Kidney glomerular epithelial cell (primary cell): ENCODE measurements around the gene SCAMP5.
A peak's percentile ranks its signal among the peaks of the same experiment; 100 is the strongest.

Source experiments
- DNase-seq: peaks from one replicate; lab custom pipeline; 2025; lab: John Stamatoyannopoulos, UW

The SCAMP5 gene

GRCh38 chr15:75048394-75048793, 53.0 kb downstream of the SCAMP5 start:
- DNase-seq, result no peak

- DNase-seq, result peak; percentile 79
Observed at GRCh38 chr15:75049392-75049791, 54.0 kb downstream of the SCAMP5 start.

DNA sequence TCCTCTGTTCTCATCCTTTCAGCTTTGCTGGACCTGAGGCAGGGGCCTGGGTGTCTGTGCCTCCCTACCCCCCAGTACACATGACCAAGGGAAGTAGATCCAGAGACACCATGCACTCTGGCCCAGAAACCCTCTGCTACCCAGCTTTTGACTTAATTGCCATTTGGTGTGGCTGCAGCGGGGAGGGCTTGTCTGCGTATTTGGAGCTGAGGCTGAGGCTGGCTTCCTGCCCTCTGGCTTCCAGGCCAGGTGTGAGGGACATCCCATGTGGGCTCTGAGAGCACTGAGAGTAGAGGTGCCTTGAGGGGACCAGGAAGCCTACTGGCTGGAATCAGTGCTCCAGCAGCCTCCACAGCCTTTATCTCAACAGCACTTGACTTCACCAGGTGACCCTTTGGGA, 54.9 kb downstream of the SCAMP5 start:
- no peak for DNase-seq

DNA sequence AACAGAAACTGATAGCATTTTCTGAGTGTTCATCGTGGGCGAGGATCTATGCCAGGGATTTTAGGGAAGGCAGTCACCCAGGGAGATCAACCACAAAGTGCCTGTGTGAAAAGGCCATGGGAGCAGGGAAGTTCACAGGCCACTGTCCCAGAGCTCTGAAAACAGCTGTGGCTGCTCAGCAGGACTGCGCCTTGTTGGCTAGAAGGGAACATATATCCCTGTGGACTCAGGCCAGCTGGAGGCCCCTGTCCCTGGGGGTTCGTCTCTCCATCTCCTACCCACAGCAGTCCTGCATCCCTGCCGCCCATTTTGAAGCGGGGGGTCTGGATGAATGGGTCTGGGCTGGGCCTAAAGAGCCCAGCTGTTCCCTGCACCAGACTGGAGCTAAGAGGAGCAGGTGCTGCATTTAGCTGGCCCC, 55.8 kb downstream of the SCAMP5 start:
- DNase-seq, result no peak

DNA sequence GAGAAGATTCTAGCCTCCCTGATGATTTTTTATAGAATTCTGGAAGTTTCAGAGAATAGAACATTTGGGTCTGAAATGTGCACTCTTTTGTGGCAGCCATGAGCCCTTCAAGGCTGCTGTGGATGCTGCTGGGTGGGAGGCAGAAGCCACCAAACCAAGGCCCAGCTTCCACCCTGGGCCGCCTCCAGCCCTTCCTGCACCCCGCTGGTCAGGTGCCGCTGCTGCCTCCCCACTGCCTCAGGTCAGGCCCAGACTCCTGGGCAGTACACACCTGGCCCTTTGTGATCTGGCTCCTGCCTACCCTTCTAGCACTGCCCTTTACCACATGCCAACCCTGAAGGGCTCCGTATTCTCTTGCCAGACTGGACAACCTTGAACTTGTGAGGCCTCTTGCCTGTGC, 56.3 kb downstream of the SCAMP5 start:
- DNase-seq, result no peak

DNA sequence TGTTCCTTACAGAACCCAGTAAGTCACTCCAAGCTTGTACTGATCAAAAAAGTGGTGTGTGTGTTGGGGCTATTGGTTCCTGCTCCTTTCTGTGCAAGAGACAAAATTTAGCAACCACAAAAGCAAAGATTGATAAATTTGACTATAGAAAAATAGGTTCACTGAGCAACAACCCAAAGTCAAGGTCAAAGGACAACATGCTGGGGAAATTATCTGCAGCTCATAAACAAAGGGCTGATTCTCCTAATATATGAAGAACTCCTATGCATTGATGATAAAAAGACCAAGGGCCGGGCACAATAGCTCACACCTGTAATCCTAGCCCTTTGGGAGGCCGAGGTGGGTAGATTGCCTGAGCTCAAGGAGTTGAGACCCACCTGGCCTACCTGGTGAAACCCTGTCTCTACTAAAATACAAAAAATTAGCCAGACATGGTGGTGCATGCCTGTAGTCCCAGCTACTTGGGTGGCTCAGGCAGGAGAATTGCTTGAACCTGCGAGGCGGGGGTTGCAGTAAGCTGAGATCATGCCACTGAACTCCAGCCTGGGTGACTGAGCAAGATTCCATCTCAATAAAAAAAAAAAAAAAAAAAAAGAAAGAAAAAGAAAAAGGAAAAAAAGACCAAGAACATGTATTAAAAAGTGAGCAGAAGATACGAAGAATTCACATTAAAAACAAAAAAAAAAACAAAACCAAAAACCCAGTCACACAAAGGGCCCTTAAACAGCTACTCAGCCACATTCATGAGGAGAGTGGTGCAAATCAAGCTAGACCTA, 57.8 kb downstream of the SCAMP5 start:
- DNase-seq, result no peak

DNA sequence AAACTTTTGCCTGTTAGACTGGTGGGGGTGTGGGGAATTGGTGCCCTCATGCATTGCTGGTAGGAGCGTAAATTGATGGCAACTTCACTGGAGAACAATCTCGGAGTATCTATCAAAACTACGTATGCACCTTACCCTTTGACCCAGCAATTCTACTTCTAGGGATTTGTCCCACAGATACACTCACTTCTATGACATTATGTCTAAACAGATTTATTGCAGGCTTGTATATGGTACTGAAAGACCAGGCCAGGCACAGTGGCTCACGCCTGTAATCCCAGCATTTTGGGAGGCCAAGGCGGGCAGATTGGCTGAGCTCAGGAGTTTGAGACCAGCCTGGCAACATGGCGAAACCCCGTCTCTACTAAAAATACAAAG, 58.4 kb downstream of the SCAMP5 start:
- no peak for DNase-seq

GRCh38 chr15:75054172-75054897, 59.0 kb downstream of the SCAMP5 start:
- DNase-seq, result no peak

DNA sequence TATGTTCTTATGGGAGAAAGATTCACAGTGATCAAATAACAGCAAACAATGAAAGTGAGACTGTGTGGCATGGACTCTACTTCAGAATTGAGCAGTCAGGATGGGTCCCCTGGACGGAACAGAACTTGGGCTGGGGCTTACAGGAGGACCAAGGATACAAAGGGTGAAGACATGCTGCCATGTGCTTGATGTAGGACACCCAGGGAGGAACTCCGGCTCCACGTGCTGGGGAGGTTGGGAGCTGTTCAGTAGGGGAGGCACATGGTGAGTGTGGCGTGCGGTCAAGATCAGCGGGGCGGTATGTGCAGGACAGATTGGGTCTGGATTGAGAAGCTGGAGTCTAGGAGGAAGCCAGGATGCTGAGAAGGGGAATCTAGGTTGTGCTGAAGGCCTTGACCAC, 60.7 kb downstream of the SCAMP5 start:
- no peak for DNase-seq

DNA sequence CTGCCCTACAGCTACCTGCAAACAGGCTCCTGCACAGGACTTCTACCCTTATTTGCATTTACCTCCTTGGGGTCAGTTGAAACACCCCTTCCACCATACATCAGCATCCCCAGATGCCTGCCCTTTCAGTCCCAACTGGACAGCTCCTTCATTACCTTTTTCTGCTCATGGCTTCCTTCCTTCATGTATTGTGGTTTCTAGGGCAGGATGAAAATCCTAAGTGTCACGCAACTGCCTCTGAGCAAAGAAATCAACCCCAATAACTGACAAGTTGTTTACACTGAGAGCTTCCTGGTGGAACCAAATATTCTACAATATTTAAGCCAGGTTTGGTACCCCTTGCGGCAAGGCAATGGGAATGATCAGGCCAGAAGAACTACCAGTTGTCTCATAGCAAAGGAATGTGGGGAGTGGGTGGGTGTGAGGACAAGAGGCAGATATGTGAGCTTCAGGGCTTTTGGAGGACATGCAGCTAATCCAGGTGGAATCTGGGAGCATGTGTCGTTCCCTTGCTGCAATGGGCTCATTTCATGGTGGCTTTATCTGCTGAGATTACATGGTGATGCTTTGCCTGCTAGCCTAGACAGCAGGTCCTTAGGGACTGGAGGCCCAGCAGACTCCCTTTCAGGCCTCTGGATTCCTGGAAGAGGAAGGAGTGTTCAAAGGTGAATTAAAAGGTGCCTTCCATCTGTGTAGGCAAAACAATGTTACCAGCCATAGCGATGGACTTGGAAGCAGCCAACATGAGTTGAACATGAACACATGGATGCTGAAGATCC, 63.0 kb downstream of the SCAMP5 start:
- no peak for DNase-seq

- no peak for DNase-seq
Observed at GRCh38 chr15:75059607-75060006, 64.2 kb downstream of the SCAMP5 start.

DNA sequence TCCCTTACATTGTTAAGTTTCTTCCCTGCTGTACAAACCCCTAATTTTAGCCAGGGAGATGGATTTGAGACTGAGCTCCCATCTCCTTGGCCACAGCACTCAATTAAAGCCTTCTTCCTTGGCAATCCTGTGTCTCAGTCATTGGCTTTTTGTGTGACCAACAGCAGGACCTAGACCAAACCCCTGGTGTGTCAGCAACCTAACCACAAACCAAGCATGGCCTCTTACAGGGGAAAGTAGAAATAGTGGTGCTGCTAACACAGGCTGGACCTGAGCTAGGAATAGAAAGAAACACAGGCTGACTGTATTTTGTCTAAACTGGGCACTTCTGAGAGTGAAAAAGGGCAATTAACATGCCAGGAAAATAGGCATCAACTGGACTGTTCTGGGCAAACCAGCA, 65.9 kb downstream of the SCAMP5 start:
- DNase-seq, result no peak

- no peak for DNase-seq
Observed at GRCh38 chr15:75062706-75063105, 67.3 kb downstream of the SCAMP5 start.

- peak; percentile 45 for DNase-seq
Observed at GRCh38 chr15:75063338-75063737, 68.0 kb downstream of the SCAMP5 start.

DNA sequence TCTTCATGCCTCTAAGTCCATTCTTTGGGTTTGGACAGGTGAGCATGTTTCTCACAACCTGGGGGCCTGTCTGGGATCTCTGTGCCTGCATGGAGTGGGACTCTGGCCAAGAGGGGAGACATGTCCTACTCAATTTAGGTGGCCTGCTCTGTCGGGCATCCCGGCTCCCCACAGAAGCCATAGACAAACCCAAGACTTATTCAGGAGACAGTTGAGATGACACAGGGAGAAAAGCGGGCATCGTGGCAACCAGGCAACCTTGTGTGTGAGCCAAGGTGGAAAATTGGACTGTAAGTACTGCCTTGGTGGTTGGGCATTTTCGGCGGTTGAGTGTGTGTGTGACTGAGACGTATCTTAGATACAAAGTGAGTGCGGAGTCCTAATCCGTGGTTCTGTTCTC, 68.5 kb downstream of the SCAMP5 start:
- no peak for DNase-seq

DNA sequence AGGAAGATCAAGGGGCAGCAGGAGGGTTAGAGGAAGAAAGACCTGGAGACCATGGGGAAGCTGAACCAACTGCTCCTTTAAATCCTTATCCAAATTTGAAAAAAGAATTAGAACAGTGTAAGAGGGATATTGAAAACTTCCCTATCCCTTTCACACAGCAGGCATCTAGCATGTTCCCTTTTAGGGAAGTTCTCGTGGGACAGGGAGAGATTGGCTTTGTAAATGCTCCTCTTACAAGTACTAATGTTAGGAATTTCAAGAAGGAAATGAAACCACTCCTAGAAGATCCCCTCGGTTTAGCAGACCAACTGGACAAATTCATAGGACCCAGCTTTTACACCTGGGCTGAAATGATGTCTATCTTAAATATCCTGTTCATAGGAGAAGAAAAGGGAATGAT, 69.5 kb downstream of the SCAMP5 start:
- no peak for DNase-seq

GRCh38 chr15:75065467-75065850, 70.1 kb downstream of the SCAMP5 start:
- peak; percentile 19 for DNase-seq

DNA sequence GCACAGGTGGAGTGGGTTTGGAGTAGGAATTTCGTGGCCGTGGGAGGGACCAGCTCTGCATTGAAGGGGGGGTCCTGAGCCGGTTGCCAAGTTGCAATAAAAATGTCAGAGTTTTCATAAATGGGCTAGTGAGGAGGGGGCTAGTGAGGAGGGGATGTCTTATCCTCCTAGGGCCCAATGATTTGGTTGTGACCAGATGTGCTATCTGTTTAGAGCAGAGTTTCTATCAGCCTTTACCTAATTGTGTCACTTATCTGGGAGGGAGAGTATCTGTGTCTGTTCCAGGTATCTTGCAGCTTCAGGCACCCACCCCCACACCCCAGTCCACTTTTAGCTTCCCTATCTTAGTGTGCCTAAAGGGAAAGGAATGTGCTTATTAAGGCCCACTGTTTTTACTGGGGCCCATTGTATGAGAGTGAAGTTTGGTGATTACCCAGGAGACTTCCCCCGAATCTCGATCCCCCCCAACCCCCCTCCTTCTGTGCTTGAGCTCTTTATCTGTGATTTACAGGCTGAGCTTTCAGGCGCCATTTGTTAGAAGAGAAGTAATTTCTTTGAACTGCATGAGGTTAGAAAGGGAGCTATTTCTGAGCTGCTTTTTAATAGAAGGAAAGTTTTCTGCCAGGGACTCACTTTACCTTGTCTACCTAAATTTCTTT, 70.6 kb downstream of the SCAMP5 start:
- no peak for DNase-seq

- peak; percentile 9 for DNase-seq
Observed at GRCh38 chr15:75067123-75067830, 71.9 kb downstream of the SCAMP5 start.

DNA sequence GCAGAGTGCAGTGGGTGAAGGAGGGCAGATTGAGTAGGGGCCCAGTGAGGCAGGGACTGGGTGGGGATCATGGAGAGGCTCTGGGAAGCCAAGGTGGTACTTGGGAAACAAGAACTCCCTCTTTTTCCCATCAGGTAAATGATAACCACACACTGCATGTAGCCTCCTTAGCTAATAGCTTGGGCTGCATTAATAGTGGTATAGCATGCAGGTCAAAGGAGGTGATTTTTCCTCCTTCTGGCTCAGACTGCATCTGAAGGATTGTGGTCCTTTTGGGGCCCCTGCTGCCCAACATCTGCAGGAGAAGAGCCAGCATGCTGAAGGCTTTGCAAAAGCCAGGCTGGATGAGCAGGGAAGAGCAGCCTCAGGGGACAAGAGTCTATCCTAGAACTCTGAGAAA, 73.4 kb downstream of the SCAMP5 start:
- DNase-seq, result no peak

GRCh38 chr15:75069301-75069925, 74.0 kb downstream of the SCAMP5 start:
- no peak for DNase-seq
